Nephron progenitor cell (in vitro differentiated cells): ENCODE measurements around the gene FAM3C.
"Not testable (repeated sequence)": the region's sequence is repeated elsewhere in the genome, so short reads cannot be mapped to it uniquely, and the experiment has no call there.

Experiments
- DNase-seq: peaks from one replicate; pipeline ENCODE4 v3.0.0; 2021
- H3K27ac Mint-ChIP-seq: 2 replicates; pipeline ENCODE4 v1.8.0; 2021; ENCODE audit warnings: mild to moderate bottlenecking, moderate library complexity, mixed read lengths
- H3K27me3 Mint-ChIP-seq: 2 replicates; pipeline ENCODE4 v1.8.0; 2021; ENCODE audit warnings: mild to moderate bottlenecking, low read depth, mixed read lengths; ENCODE audit not compliant: poor library complexity
- H3K36me3 Mint-ChIP-seq: 2 replicates; pipeline ENCODE4 v1.8.0; 2021; ENCODE audit warnings: low read depth, mixed read lengths
- H3K4me1 Mint-ChIP-seq: 2 replicates; pipeline ENCODE4 v1.8.0; 2021; ENCODE audit warnings: mixed read lengths
- H3K4me3 Mint-ChIP-seq: 2 replicates; pipeline ENCODE4 v1.8.0; 2021; ENCODE audit warnings: mild to moderate bottlenecking, moderate library complexity, mixed read lengths
- H3K9me3 Mint-ChIP-seq: 2 replicates; pipeline ENCODE4 v1.8.0; 2021; ENCODE audit warnings: mild to moderate bottlenecking, moderate library complexity, mixed read lengths
- CTCF ChIP-seq: fragments of 200-600 bp; sonication (generic); IDR thresholded peaks from 2 replicates; pipeline ENCODE4 v1.5.0; 2021; ENCODE audit warnings: antibody characterized with exemption

The FAM3C gene

DNA sequence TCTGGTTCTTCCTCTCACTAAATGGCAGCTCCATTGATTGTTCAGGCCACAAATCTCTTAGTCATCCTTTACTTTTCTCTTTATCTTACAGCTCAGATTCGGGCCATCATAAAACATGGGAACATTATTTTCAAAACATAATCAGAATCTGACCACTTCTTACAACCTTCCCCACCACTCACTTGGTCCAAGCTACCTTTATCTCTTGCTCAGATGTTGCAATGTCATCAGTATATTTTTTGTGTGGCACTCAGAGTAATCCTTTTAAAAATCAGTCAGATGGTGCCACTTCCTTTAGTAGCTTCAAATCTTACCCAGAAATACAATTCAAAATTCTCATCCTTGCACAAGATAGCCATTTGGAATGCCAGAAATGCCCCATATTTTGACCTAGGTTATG, 34.5 kb upstream of the FAM3C start:
- no peak overlapping the region for H3K4me3 Mint-ChIP-seq
- no peak for TF ChIP-seq CTCF
- no peak overlapping the region for H3K27ac Mint-ChIP-seq
- DNase-seq: no peak
- H3K4me1 Mint-ChIP-seq: peaks cover 14% of the 10 kb centered on the region
- H3K27me3 Mint-ChIP-seq: peaks cover 5% of the 10 kb centered on the region
- no peaks in the 10 kb centered on the region for H3K9me3 Mint-ChIP-seq
- H3K36me3 Mint-ChIP-seq: no peaks in the 10 kb centered on the region

DNA sequence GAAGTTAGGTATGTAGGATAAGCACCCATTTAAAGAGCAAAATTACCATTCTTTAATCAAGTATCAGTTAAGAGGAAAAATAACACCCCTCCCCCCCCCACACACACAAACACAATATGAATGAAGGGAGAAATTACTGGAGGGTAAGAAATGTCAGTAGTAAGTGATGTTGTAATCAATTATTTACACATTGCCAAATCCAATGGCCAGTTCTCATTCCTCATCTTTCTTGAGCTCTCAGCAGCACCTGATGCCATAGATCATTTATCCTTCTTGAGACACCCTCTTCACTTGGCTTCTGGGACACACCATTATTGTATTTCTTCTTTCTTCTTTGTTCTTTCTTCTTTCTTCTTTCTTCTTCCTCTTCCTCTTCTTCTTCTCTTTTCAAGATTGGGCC, 33.7 kb upstream of the FAM3C start:
- H3K9me3 Mint-ChIP-seq: no peaks in the 10 kb centered on the region
- peaks cover 14% of the 10 kb centered on the region for H3K4me1 Mint-ChIP-seq
- TF ChIP-seq CTCF: no peak
- peaks cover 5% of the 10 kb centered on the region for H3K27me3 Mint-ChIP-seq
- H3K36me3 Mint-ChIP-seq: no peaks in the 10 kb centered on the region
- no peak for DNase-seq
- no peak overlapping the region for H3K27ac Mint-ChIP-seq
- H3K4me3 Mint-ChIP-seq: no peak overlapping the region

- no peak for TF ChIP-seq CTCF
- Mint-ChIP-seq H3K36me3 (no peaks in the 10 kb centered on the region), H3K27me3 (peaks cover 5% of the 10 kb centered on the region), H3K27ac (no peak overlapping the region), H3K4me3 (no peak overlapping the region), H3K9me3 (no peaks in the 10 kb centered on the region), H3K4me1 (peaks cover 14% of the 10 kb centered on the region)
- DNase-seq: peak; percentile 16
These were observed 32.9 kb upstream of the FAM3C start for GRCh38 chr7:121428855-121429489.

- not testable (repeated sequence) for H3K4me1 Mint-ChIP-seq, H3K27me3 Mint-ChIP-seq, H3K4me3 Mint-ChIP-seq, H3K36me3 Mint-ChIP-seq, H3K27ac Mint-ChIP-seq, DNase-seq, H3K9me3 Mint-ChIP-seq
These were observed 25.6 kb upstream of the FAM3C start for GRCh38 chr7:121421743-121422142.

DNA sequence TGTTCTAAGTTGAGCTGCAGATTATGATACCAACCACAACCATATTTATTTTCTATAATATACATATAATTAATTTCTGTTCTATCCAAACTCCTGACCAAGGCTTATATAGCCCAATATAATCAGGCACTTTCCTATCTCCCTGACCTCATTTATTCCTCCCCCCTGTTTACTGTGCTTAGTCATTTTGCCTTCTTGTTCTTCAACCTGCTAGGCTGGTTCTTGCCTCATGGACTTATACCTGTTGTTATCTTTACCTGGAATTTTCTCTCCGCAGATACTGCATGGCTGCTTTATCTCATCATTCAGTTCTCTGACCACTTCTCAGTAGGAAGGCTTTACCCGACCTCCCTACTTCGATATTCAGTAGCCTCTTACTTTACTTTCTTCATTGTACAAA, 24.9 kb upstream of the FAM3C start:
- no peaks in the 10 kb centered on the region for H3K4me1 Mint-ChIP-seq
- no peaks in the 10 kb centered on the region for H3K9me3 Mint-ChIP-seq
- no peaks in the 10 kb centered on the region for H3K36me3 Mint-ChIP-seq
- no peak for TF ChIP-seq CTCF
- H3K27me3 Mint-ChIP-seq: no peaks in the 10 kb centered on the region
- no peak overlapping the region for H3K27ac Mint-ChIP-seq
- no peak overlapping the region for H3K4me3 Mint-ChIP-seq
- no peak for DNase-seq

- DNase-seq: no peak
These were observed 23.4 kb upstream of the FAM3C start for GRCh38 chr7:121419201-121420148.

More at GRCh38 chr7:121419201-121420148, 23.4 kb upstream of the FAM3C start:
- Mint-ChIP-seq H3K36me3 (no peaks in the 10 kb centered on the region), H3K9me3 (no peaks in the 10 kb centered on the region), H3K4me3 (no peak overlapping the region), H3K4me1 (no peaks in the 10 kb centered on the region), H3K27me3 (peaks cover 1% of the 10 kb centered on the region), H3K27ac (no peak overlapping the region)
- no peak for TF ChIP-seq CTCF
